Measurements from ENCODE around the gene GNRHR.
"Not testable (repeated sequence)": the region's sequence is repeated elsewhere in the genome, so short reads cannot be mapped to it uniquely, and the experiment has no call there.

The GNRHR gene

GRCh38 chr4:67727124-67727850, 26.9 kb downstream of the GNRHR start:
- no peak for DNase-seq (ENCODE audit: low read depth in 3 of 3, low spot score in 1 of 3)

GRCh38 chr4:67725981-67726380, 28.2 kb downstream of the GNRHR start:
- no peak for DNase-seq (ENCODE audit: low read depth in 3 of 3, low spot score in 1 of 3)

GRCh38 chr4:67725132-67725531, 29.1 kb downstream of the GNRHR start:
- no peak for DNase-seq (ENCODE audit: low read depth in 3 of 3, low spot score in 1 of 3)

- no peak for DNase-seq (ENCODE audit: low read depth in 3 of 3, low spot score in 1 of 3)
These were observed 30.2 kb downstream of the GNRHR start for GRCh38 chr4:67723949-67724348.

- no peak for DNase-seq (ENCODE audit: low read depth in 3 of 3, low spot score in 1 of 3)
These were observed 30.8 kb downstream of the GNRHR start for GRCh38 chr4:67723341-67723740.

- DNase-seq (ENCODE audit: low read depth in 3 of 3, low spot score in 1 of 3): no peak
These were observed 32.2 kb downstream of the GNRHR start for GRCh38 chr4:67721770-67722597.

GRCh38 chr4:67721315-67721769, 32.8 kb downstream of the GNRHR start:
- DNase-seq (ENCODE audit: low read depth in 3 of 3, low spot score in 1 of 3): no peak

- no peak for DNase-seq (ENCODE audit: low read depth in 3 of 3, low spot score in 1 of 3)
These were observed 34.1 kb downstream of the GNRHR start for GRCh38 chr4:67719953-67720617.

- DNase-seq (ENCODE audit: low read depth in 3 of 3, low spot score in 1 of 3): no peak
These were observed 35.3 kb downstream of the GNRHR start for GRCh38 chr4:67718848-67719247.

- no peak for DNase-seq (ENCODE audit: low read depth in 3 of 3, low spot score in 1 of 3)
These were observed 36.6 kb downstream of the GNRHR start for GRCh38 chr4:67717586-67717985.

- DNase-seq (ENCODE audit: low read depth in 3 of 3, low spot score in 1 of 3): no peak
These were observed 39.2 kb downstream of the GNRHR start for GRCh38 chr4:67714955-67715354.

- DNase-seq (ENCODE audit: low read depth in 3 of 3, low spot score in 1 of 3): no peak
These were observed 40.0 kb downstream of the GNRHR start for GRCh38 chr4:67714248-67714583.

- no peak for DNase-seq (ENCODE audit: low read depth in 3 of 3, low spot score in 1 of 3)
These were observed 40.5 kb downstream of the GNRHR start for GRCh38 chr4:67713529-67714247.

- DNase-seq (ENCODE audit: low read depth in 3 of 3, low spot score in 1 of 3): no peak
These were observed 41.3 kb downstream of the GNRHR start for GRCh38 chr4:67712650-67713528.

GRCh38 chr4:67712000-67712625, 42.1 kb downstream of the GNRHR start:
- no peak for DNase-seq (ENCODE audit: low read depth in 3 of 3, low spot score in 1 of 3)

GRCh38 chr4:67706682-67707081, 47.5 kb downstream of the GNRHR start:
- not testable (repeated sequence) for DNase-seq (ENCODE audit: low read depth in 3 of 3, low spot score in 1 of 3)

- no peak for DNase-seq (ENCODE audit: low read depth in 3 of 3, low spot score in 1 of 3)
These were observed 49.3 kb downstream of the GNRHR start for GRCh38 chr4:67704843-67705242.

- DNase-seq (ENCODE audit: low read depth in 3 of 3, low spot score in 1 of 3): no peak
These were observed 52.0 kb downstream of the GNRHR start for GRCh38 chr4:67702166-67702565.

GRCh38 chr4:67701517-67701850, 52.7 kb downstream of the GNRHR start:
- DNase-seq (ENCODE audit: low read depth in 3 of 3, low spot score in 1 of 3): no peak

Data from stimulated activated CD4-positive, alpha-beta T cell treated with anti-CD3 and anti-CD28 coated beads, TNF-alpha, amount 100 ng/mL, for 1 hour (primary cell).